DOHH2 (cell line): Measurements from ENCODE around the gene PDGFC.

ENCODE experiments used
- EZH2phosphoT487 ChIP-seq: fragments of 200-600 bp; sonication (generic); IDR thresholded peaks from 2 replicates; pipeline ENCODE4 v1.6.1; 2017; ENCODE audit warnings: borderline replicate concordance, mild to moderate bottlenecking, antibody characterized with exemption, low read length, moderate library complexity, mixed read lengths
- TF ChIP-seq, protein P1 (sequence below): fragments of 200-600 bp; sonication (generic); IDR thresholded peaks from one replicate; pipeline ENCODE4 v1.5.1; 2014; ENCODE audit warnings: antibody characterized with exemption, mild to moderate bottlenecking, low read depth, low read length; ENCODE audit not compliant: poor library complexity, severe bottlenecking

DNA sequence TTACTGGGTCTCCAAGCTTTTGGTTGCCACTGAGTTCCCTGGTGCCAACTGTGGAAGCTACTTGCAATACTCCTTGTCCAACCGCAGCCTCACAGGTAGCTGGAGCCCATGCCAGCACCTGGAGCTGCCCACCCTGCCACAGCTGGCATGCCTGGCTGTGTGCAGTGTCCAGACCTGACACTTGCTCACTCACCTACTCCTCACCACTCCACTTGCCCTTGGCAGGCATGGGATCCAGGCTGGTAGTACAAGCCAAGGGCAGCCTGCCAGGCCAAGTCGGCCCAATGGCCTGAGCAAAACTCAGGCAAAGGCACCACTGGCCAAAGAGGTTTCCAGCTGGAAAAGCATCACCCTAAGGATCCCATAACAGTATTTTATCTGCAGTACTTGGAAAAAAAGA lies 246.3 kb downstream of the PDGFC start:
- TF ChIP-seq, protein P1, sequence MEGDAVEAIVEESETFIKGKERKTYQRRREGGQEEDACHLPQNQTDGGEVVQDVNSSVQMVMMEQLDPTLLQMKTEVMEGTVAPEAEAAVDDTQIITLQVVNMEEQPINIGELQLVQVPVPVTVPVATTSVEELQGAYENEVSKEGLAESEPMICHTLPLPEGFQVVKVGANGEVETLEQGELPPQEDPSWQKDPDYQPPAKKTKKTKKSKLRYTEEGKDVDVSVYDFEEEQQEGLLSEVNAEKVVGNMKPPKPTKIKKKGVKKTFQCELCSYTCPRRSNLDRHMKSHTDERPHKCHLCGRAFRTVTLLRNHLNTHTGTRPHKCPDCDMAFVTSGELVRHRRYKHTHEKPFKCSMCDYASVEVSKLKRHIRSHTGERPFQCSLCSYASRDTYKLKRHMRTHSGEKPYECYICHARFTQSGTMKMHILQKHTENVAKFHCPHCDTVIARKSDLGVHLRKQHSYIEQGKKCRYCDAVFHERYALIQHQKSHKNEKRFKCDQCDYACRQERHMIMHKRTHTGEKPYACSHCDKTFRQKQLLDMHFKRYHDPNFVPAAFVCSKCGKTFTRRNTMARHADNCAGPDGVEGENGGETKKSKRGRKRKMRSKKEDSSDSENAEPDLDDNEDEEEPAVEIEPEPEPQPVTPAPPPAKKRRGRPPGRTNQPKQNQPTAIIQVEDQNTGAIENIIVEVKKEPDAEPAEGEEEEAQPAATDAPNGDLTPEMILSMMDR = no peak
- TF ChIP-seq EZH2phosphoT487 = no peak
